Activated T-helper 2 cell treated with anti-CD3 and anti-CD28 coated beads, Interferon-gamma antibody, Interleukin-2, Interleukin-4, amounts not matched to agents 10 μg/mL and 5 μg/mL and 100 μg/mL, durations not matched to agents 14 hours and 24 hours and 36 hours (primary cell): Measurements from ENCODE around the gene PLEKHM2. TPM values are rescaled to one million over a fixed set of nuclear protein-coding genes. Genes with fewer than 3 reads are reported as not detected.
A peak's percentile ranks its signal among the peaks of the same experiment; 100 is the strongest.

Experiments used
- DNase-seq: peaks from one replicate; pipeline ENCODE4 v3.0.0; 2021; ENCODE audit warnings: low spot score
- H3K27ac Mint-ChIP-seq: one replicate; pipeline ENCODE4 v1.8.0; 2021; ENCODE audit warnings: mixed read lengths
- H3K27me3 Mint-ChIP-seq: one replicate; pipeline ENCODE4 v1.8.0; 2021; ENCODE audit warnings: low read depth, mixed read lengths
- H3K36me3 Mint-ChIP-seq: one replicate; pipeline ENCODE4 v1.8.0; 2021; ENCODE audit warnings: low read depth, mixed read lengths
- H3K4me1 Mint-ChIP-seq: one replicate; pipeline ENCODE4 v1.8.0; 2021; ENCODE audit warnings: low read depth, mixed read lengths
- H3K4me3 Mint-ChIP-seq: one replicate; pipeline ENCODE4 v1.8.0; 2021; ENCODE audit warnings: low read depth, mild to moderate bottlenecking, moderate library complexity, mixed read lengths
- H3K9me3 Mint-ChIP-seq: one replicate; pipeline ENCODE4 v1.8.0; 2021; ENCODE audit warnings: mixed read lengths
- intact Hi-C: fragments of 100-400 bp; cut with micrococcal nuclease; formaldehyde crosslinking; loops from one replicate; pipeline ENCODE4 v1.15.1; 2023
- total RNA-seq: library from RNA; stranded (reverse); gene quantifications from 2 replicates; pipeline ENCODE4 v1.2.3, GENCODE V29; 2022

PLEKHM2 gene
- total RNA-seq, 1 donor from 2014 or later = 61.6 TPM

DNA sequence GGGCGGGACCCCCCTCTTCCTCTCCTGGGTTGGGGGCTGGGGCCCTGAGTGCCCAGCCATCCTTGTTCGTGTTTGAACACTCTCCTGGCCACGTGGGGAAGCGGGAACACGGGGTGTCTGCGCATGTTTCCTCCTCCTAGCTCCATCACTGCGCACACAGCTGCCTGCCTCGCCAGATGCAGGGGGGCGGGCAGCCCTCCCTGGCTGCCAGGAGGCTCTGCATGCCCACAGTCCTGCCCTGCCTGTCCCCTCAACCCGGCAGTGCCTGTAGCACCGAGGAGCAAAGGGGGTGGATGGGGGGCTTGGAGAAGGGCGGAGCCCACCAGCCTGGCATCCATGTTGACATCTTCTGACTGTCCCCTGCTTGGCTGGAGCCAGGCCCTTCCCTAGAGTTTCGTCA, 50.2 kb downstream of the PLEKHM2 start:
- no peak for DNase-seq
- no peaks in the 10 kb centered on the region for H3K27me3 Mint-ChIP-seq
- intact Hi-C loops = no loop called here
- H3K9me3 Mint-ChIP-seq = no peaks in the 10 kb centered on the region
- H3K36me3 Mint-ChIP-seq = peaks cover 15% of the 10 kb centered on the region
- H3K27ac Mint-ChIP-seq = no peak overlapping the region
- no peak overlapping the region for H3K4me3 Mint-ChIP-seq
- H3K4me1 Mint-ChIP-seq = no peaks in the 10 kb centered on the region

- peaks cover 13% of the 10 kb centered on the region for H3K36me3 Mint-ChIP-seq
These were observed 50.8 kb downstream of the PLEKHM2 start for GRCh38 chr1:15734901-15735300.

GRCh38 chr1:15735304-15736037, 51.4 kb downstream of the PLEKHM2 start:
- intact Hi-C loops = no loop called here
- Mint-ChIP-seq H3K27me3 (no peaks in the 10 kb centered on the region), H3K36me3 (peaks cover 13% of the 10 kb centered on the region), H3K9me3 (no peaks in the 10 kb centered on the region), H3K27ac (no peak overlapping the region), H3K4me3 (no peak overlapping the region), H3K4me1 (no peaks in the 10 kb centered on the region)
- DNase-seq = no peak

More at GRCh38 chr1:15734901-15735300, 50.8 kb downstream of the PLEKHM2 start:
- no peak overlapping the region for H3K4me3 Mint-ChIP-seq
- H3K27ac Mint-ChIP-seq = no peak overlapping the region
- DNase-seq = no peak
- intact Hi-C loops = no loop called here
- H3K27me3 Mint-ChIP-seq = no peaks in the 10 kb centered on the region
- no peaks in the 10 kb centered on the region for H3K4me1 Mint-ChIP-seq
- no peaks in the 10 kb centered on the region for H3K9me3 Mint-ChIP-seq

- peaks cover under 1% of the 10 kb centered on the region for H3K4me1 Mint-ChIP-seq
- H3K9me3 Mint-ChIP-seq = no peaks in the 10 kb centered on the region
These were observed 52.1 kb downstream of the PLEKHM2 start, which contains the start of gene SLC25A34 for GRCh38 chr1:15736038-15736891. Gene SLC25A34 (plus strand): TSS chr1:15736258. CDS start chr1:15736486, 228 bp downstream.

GRCh38 chr1:15736892-15737261, 52.8 kb downstream of the PLEKHM2 start:
- Mint-ChIP-seq H3K4me1 (peaks cover 4% of the 10 kb centered on the region), H3K27ac (no peak overlapping the region), H3K27me3 (no peaks in the 10 kb centered on the region), H3K36me3 (peaks cover 13% of the 10 kb centered on the region), H3K4me3 (no peak overlapping the region), H3K9me3 (no peaks in the 10 kb centered on the region)
- intact Hi-C loops = no loop called here
- no peak for DNase-seq

More at GRCh38 chr1:15736038-15736891, 52.1 kb downstream of the PLEKHM2 start, which contains the start of gene SLC25A34:
- Mint-ChIP-seq H3K36me3 (peaks cover 13% of the 10 kb centered on the region), H3K27me3 (no peaks in the 10 kb centered on the region), H3K4me3 (no peak within 1 kb of the TSS), H3K27ac (no peak within 1 kb of the TSS)
- intact Hi-C loops = no loop called here
- DNase-seq = no peak

DNA sequence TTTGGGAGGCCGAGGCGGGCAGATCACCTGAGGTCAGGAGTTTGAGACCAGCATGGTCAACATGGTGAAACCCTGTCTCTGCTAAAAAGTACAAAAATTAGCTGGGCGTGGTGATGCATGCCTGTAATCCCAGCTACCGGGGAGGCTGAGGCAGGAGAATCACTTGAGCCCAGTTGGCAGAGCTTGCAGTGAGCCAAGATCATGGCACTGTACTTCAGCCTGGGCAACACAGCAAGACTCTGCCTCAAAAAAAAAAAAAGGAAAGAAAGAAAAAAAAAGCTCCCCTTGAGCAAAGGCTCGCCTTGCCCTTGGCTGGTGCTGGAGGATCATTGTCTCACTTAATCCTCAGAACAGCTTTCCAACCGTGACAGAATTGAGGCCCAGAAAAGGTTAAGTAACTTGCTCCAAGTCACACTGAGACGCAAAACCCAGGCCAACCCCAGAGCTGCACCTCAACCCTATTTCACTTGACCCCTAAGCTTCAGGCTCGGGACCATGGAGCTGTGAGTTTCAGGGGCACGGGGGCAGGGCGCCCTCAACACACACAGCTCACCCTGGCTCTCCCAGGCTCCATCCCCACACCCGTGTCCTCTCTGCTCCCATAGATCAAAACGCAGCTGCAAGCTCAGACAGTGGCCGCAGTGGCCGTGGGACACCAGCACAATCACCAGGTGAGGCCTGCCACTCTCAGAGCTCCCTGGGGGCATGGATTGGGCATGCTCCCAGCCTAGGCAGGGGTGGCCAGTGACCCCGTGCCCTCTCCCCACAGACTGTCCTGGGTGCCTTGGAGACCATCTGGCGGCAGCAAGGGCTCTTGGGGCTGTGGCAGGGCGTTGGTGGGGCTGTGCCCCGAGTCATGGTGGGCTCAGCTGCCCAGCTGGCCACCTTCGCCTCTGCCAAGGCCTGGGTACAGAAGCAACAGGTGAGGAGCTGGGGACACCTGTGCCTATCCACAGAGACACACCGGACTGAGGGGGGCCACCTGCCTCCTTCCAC, 53.5 kb downstream of the PLEKHM2 start:
- DNase-seq = no peak
- Mint-ChIP-seq H3K4me3 (no peak overlapping the region), H3K27ac (no peak overlapping the region), H3K4me1 (peaks cover 4% of the 10 kb centered on the region), H3K36me3 (peaks cover 10% of the 10 kb centered on the region), H3K9me3 (no peaks in the 10 kb centered on the region), H3K27me3 (no peaks in the 10 kb centered on the region)
- intact Hi-C loops = no loop called here

GRCh38 chr1:15738416-15739113, 54.4 kb downstream of the PLEKHM2 start:
- H3K9me3 Mint-ChIP-seq = no peaks in the 10 kb centered on the region
- intact Hi-C loops = no loop called here
- no peak overlapping the region for H3K27ac Mint-ChIP-seq
- peaks cover 4% of the 10 kb centered on the region for H3K4me1 Mint-ChIP-seq
- H3K4me3 Mint-ChIP-seq = no peak overlapping the region
- H3K36me3 Mint-ChIP-seq = peaks cover 3% of the 10 kb centered on the region
- no peak for DNase-seq
- no peaks in the 10 kb centered on the region for H3K27me3 Mint-ChIP-seq

DNA sequence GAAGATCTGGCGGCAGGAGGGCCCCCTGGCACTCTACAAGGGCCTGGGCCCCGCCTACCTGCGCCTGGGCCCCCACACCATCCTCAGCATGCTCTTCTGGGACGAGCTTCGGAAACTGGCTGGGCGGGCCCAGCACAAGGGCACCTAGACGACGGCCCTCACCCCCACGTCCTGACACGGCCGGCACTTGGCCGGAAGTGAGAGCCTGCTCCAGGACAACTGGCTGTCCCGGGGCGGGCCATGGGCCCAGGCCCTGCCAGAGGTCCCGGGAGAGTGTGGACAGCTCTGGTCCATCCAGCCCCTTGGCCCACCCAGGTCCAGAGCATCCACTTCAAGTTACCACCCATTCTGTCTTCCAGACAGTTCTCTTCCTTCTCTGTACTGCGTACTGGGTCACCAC, 55.1 kb downstream of the PLEKHM2 start:
- H3K27ac Mint-ChIP-seq = no peak overlapping the region
- no peaks in the 10 kb centered on the region for H3K36me3 Mint-ChIP-seq
- peaks cover 4% of the 10 kb centered on the region for H3K4me1 Mint-ChIP-seq
- DNase-seq = no peak
- H3K27me3 Mint-ChIP-seq = no peaks in the 10 kb centered on the region
- no peak overlapping the region for H3K4me3 Mint-ChIP-seq
- no peaks in the 10 kb centered on the region for H3K9me3 Mint-ChIP-seq
- intact Hi-C loops = no loop called here

DNA sequence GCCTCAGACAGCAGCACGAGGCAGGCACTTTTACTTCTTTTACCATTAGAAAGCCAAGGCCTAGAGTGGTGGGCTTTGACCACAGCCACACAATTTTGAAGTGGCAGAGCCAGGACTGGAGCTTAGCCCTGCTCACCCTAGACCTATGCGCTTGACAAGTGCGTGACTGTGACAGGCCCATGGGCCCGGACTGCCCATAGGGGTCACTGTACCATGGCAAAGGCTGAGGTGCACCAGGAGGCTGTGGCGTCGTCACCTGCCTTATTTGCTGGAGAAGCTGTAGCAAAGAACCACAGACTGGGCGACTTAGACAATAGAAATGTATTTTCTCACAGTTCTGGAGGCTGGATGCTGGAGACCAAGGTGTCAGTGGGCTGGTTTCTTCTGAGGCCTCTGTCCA, 55.6 kb downstream of the PLEKHM2 start:
- Mint-ChIP-seq H3K36me3 (no peaks in the 10 kb centered on the region), H3K27ac (no peak overlapping the region), H3K9me3 (no peaks in the 10 kb centered on the region), H3K4me1 (peaks cover 4% of the 10 kb centered on the region), H3K4me3 (no peak overlapping the region), H3K27me3 (no peaks in the 10 kb centered on the region)
- intact Hi-C loops = loop anchor here (2.0 kb wide), 1 partner anchor 137 kb away; no protein-coding TSS in a partner anchor
- no peak for DNase-seq

DNA sequence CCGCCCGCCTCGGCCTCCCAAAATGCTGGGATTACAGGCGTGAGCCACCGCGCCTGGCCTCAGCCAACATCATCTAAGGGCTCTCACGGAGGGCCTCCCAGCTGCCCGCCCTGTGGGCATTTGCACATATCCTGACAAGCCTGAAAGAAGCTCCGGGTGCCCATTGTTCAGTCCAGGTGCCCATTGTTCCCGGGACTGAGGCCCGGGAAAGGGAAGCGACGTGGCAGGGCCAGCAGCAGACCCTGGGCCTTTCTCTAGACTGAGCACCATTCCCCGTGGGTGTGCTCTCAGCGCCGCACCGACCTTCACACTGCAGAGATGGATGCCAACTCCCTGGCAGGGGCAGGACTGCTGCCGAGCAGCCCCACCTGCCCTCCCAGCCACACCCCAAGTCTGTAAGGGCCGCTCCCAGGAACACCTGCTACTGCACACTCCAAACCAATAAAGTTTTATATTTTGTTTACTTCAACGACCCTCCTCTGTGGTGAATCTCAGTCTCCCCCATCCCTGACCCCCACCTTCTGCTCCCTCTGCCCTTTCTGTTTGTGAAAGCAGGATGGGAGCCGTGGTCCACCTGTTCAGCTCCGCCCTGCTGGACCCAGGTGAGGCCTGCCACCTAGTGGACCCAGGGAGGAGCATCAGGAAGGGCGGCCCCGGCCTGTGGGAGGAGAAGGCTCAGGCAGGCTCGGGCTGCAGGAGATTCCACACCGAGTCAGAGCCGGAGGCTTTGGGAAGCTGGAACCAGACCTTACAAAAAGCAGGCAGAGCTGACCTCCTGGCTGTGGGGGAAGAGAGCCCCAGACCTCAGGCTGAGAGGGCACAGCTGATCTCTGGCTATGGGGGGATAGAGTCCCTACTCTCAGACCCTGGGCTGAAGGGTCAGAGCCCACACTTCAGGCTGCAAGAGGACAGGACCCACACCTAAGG, 57.1 kb downstream of the PLEKHM2 start:
- intact Hi-C loops = loop anchor here (1.0 to 2.0 kb wide), 2 partner anchors 138 to 146 kb away; no protein-coding TSS in a partner anchor
- Mint-ChIP-seq H3K36me3 (no peaks in the 10 kb centered on the region), H3K27me3 (no peaks in the 10 kb centered on the region), H3K4me3 (no peak overlapping the region), H3K27ac (no peak overlapping the region), H3K4me1 (peaks cover 4% of the 10 kb centered on the region), H3K9me3 (no peaks in the 10 kb centered on the region)
- peak; percentile 58 for DNase-seq

DNA sequence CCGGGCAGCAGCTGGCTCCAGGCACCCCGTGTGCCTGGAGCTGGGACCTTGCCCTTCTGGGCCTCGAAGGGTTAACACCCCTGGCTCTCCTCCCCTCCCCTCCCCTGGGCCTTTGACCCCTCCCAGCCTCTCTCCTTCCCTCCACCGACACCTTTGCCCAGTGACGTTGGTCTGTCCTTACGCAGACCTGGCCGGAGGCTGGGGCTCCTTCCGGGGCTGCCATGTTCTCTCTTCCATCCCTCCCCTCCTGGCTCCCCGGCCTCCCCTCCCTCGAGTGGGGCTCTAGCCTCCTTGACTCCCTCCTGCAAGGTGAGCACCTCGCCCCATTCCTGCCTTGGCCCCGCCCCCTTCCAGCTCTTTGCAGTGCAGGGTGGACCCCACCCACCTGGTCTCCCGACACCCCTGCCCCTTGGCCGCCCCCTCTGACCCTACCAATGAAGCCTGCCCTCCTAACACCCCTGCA, 58.2 kb downstream of the PLEKHM2 start, which contains the start of gene TMEM82:
Gene TMEM82 (plus strand): TSS at position 161 of the 463 bp plus-strand sequence. CDS start 61 bp downstream, at position 222.
- no peaks in the 10 kb centered on the region for H3K9me3 Mint-ChIP-seq
- H3K27ac Mint-ChIP-seq = no peak within 1 kb of the TSS
- H3K36me3 Mint-ChIP-seq = no peaks in the 10 kb centered on the region
- H3K4me1 Mint-ChIP-seq = peaks cover 4% of the 10 kb centered on the region
- intact Hi-C loops = no loop called here
- no peaks in the 10 kb centered on the region for H3K27me3 Mint-ChIP-seq
- no peak within 1 kb of the TSS for H3K4me3 Mint-ChIP-seq
- DNase-seq = no peak
